ENCODE measurements around the gene LAMA5. TPM values are rescaled to one million over a fixed set of nuclear protein-coding genes. Genes with fewer than 3 reads are reported as not detected.
A peak's percentile ranks its signal among the peaks of the same experiment; 100 is the strongest.

Gene LAMA5
- total RNA-seq, 1 experiment from 2014 or later, result 171 TPM

GRCh38 chr20:62360854-62361798, 6.0 kb downstream of the LAMA5 start:
- DNase-seq (ENCODE audit: extremely low read depth, low read depth), result peak; percentile 83

GRCh38 chr20:62359491-62360121, 7.5 kb downstream of the LAMA5 start:
- DNase-seq (ENCODE audit: extremely low read depth, low read depth), result peak; percentile 99

- no peak for DNase-seq (ENCODE audit: extremely low read depth, low read depth)
Observed at GRCh38 chr20:62359043-62359490, 8.0 kb downstream of the LAMA5 start.

GRCh38 chr20:62358171-62359042, 8.7 kb downstream of the LAMA5 start:
- DNase-seq (ENCODE audit: extremely low read depth, low read depth), result no peak

GRCh38 chr20:62357681-62358080, 9.4 kb downstream of the LAMA5 start:
- no peak for DNase-seq (ENCODE audit: extremely low read depth, low read depth)

GRCh38 chr20:62357187-62357667, 9.9 kb downstream of the LAMA5 start:
- DNase-seq (ENCODE audit: extremely low read depth, low read depth), result no peak

- no peak for DNase-seq (ENCODE audit: extremely low read depth, low read depth)
Observed at GRCh38 chr20:62356589-62357186, 10.4 kb downstream of the LAMA5 start.

- DNase-seq (ENCODE audit: extremely low read depth, low read depth), result no peak
Observed at GRCh38 chr20:62355878-62356588, 11.1 kb downstream of the LAMA5 start.

- DNase-seq (ENCODE audit: extremely low read depth, low read depth), result no peak
Observed at GRCh38 chr20:62355516-62355877, 11.6 kb downstream of the LAMA5 start.

- DNase-seq (ENCODE audit: extremely low read depth, low read depth), result no peak
Observed at GRCh38 chr20:62354811-62355341, 12.2 kb downstream of the LAMA5 start.

GRCh38 chr20:62354031-62354808, 12.9 kb downstream of the LAMA5 start:
- DNase-seq (ENCODE audit: extremely low read depth, low read depth), result no peak

GRCh38 chr20:62353289-62354030, 13.7 kb downstream of the LAMA5 start:
- DNase-seq (ENCODE audit: extremely low read depth, low read depth), result no peak

GRCh38 chr20:62352402-62353288, 14.5 kb downstream of the LAMA5 start:
- peak; percentile 63 for DNase-seq (ENCODE audit: extremely low read depth, low read depth)

GRCh38 chr20:62351469-62352401, 15.4 kb downstream of the LAMA5 start:
- DNase-seq (ENCODE audit: extremely low read depth, low read depth), result no peak

- DNase-seq (ENCODE audit: extremely low read depth, low read depth), result no peak
Observed at GRCh38 chr20:62350629-62351422, 16.3 kb downstream of the LAMA5 start.

Measured in NCI-H460 (cell line).